ENCODE results near the gene CTDSPL. TPM values are rescaled to one million over a fixed set of nuclear protein-coding genes. Genes with fewer than 3 reads are reported as not detected.

CTDSPL gene
- total RNA-seq, 1 experiment from 2014 or later = 16.6 TPM

DNA sequence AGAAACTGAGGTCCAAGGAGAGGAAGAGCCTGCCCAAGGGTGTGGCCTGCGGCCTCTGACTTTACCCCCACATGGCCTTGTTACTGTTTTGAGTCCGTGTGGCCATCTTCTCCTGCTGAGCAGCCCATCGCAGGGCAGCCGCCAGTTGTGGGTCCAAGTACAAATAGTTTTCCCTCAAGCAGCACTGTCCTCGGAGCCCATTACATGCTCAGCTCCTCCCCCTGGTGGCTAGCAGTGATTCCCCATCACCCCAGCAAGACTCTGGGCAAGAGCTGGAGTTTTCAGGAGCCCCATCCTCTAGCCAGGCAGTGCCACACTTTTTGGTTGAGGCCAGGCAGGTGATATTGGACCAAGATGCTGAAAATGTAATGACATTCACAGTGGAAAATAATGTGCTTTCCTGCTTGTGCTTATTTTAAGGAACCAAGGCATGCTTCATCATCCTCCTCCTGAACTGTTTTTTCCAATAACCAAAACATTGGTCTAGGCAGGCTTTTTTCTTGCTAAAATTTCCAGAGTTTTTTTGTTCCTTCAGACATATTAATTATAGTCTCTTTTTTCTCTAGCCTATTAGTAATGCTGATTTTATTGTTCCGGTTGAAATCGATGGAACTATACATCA, 105.7 kb downstream of the CTDSPL start:
- BruUV-seq (replicated peaks) = no TSS peak
- H3K27me3 ChIP-seq (ENCODE audit: control insufficient read depth, insufficient read depth, low read length) = no peaks in the 10 kb centered on the region
- H3K36me3 ChIP-seq (ENCODE audit: control insufficient read depth, insufficient read depth, low read length) = no peaks in the 10 kb centered on the region
- CTCF ChIA-PET = interaction anchor here (0.7 to 3.1 kb wide), 2 partner anchors 78 to 112 kb away, joined by 3 to 13 read pairs; no protein-coding TSS in a partner anchor
- no peak overlapping the region for H3K27ac ChIP-seq (ENCODE audit: low read length)
- POLR2A ChIA-PET = no interaction called here
- H3K9me3 ChIP-seq (ENCODE audit: control insufficient read depth, insufficient read depth, low read depth, low read length) = no peaks in the 10 kb centered on the region
- in situ Hi-C loops (cut with HindIII; ENCODE audit: low pct_unique_long_range_greater_than_20kb, low sequenced_read_pairs) = no loop called here
- ATAC-seq (peak; percentile 96), DNase-seq (ENCODE audit: low read depth, low spot score) (peak; percentile 33)
- no peak overlapping the region for H3K4me3 ChIP-seq (ENCODE audit: low read depth in 2 of 2, low read length in 2 of 2)
- intact Hi-C loops (cut with micrococcal nuclease; ENCODE audit: unreplicated experiment) = loop anchor here (1.0 kb wide), 1 partner anchor 112 kb away; no protein-coding TSS in a partner anchor
- no peaks in the 10 kb centered on the region for H3K4me1 ChIP-seq (ENCODE audit: control insufficient read depth, insufficient read depth, low read length)
- TF ChIP-seq, protein P1, sequence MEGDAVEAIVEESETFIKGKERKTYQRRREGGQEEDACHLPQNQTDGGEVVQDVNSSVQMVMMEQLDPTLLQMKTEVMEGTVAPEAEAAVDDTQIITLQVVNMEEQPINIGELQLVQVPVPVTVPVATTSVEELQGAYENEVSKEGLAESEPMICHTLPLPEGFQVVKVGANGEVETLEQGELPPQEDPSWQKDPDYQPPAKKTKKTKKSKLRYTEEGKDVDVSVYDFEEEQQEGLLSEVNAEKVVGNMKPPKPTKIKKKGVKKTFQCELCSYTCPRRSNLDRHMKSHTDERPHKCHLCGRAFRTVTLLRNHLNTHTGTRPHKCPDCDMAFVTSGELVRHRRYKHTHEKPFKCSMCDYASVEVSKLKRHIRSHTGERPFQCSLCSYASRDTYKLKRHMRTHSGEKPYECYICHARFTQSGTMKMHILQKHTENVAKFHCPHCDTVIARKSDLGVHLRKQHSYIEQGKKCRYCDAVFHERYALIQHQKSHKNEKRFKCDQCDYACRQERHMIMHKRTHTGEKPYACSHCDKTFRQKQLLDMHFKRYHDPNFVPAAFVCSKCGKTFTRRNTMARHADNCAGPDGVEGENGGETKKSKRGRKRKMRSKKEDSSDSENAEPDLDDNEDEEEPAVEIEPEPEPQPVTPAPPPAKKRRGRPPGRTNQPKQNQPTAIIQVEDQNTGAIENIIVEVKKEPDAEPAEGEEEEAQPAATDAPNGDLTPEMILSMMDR (IDR thresholded peaks at IDR 0.05) = peak; percentile 80
- no peak for TF ChIP-seq POLR2AphosphoS5 (IDR thresholded peaks at IDR 0.05; ENCODE audit: low read depth, low read length)
- TF ChIP-seq TCF7L2 (IDR thresholded peaks at IDR 0.05; ENCODE audit: low read depth, low read length) = no peak
- TF ChIP-seq, protein P2, sequence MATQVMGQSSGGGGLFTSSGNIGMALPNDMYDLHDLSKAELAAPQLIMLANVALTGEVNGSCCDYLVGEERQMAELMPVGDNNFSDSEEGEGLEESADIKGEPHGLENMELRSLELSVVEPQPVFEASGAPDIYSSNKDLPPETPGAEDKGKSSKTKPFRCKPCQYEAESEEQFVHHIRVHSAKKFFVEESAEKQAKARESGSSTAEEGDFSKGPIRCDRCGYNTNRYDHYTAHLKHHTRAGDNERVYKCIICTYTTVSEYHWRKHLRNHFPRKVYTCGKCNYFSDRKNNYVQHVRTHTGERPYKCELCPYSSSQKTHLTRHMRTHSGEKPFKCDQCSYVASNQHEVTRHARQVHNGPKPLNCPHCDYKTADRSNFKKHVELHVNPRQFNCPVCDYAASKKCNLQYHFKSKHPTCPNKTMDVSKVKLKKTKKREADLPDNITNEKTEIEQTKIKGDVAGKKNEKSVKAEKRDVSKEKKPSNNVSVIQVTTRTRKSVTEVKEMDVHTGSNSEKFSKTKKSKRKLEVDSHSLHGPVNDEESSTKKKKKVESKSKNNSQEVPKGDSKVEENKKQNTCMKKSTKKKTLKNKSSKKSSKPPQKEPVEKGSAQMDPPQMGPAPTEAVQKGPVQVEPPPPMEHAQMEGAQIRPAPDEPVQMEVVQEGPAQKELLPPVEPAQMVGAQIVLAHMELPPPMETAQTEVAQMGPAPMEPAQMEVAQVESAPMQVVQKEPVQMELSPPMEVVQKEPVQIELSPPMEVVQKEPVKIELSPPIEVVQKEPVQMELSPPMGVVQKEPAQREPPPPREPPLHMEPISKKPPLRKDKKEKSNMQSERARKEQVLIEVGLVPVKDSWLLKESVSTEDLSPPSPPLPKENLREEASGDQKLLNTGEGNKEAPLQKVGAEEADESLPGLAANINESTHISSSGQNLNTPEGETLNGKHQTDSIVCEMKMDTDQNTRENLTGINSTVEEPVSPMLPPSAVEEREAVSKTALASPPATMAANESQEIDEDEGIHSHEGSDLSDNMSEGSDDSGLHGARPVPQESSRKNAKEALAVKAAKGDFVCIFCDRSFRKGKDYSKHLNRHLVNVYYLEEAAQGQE (IDR thresholded peaks at IDR 0.05; ENCODE audit: insufficient read depth in 1 of 2, low read depth in 2 of 2, low read length in 1 of 2) = no peak
- TF ChIP-seq SIN3A (IDR thresholded peaks at IDR 0.05; ENCODE audit: borderline replicate concordance, insufficient read depth, low read depth, low read length) = no peak

DNA sequence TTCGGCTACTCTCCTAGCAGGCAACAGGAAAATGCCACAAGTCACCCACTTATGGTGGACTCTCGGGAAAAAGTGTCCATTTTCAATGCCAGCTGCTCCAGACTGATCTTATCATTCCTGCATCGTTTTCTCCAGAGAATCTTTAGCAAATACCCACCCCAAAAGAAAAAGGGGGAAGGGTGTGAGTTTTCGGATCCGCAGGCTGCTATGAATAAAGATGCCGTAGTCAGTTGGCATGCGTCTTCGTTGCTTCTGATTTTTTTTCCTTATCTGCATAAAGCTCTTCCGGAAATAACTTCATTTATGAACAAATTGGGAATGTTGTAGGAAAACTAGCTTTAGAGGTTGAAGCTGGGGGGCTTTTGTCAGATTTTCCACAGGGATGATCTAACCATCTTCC, 106.5 kb downstream of the CTDSPL start:
- no peaks in the 10 kb centered on the region for H3K27me3 ChIP-seq (ENCODE audit: control insufficient read depth, insufficient read depth, low read length)
- ChIA-PET POLR2A (no interaction called here), CTCF (interaction anchor here (0.7 to 3.1 kb wide), 2 partner anchors 79 to 112 kb away, joined by 3 to 13 read pairs; no protein-coding TSS in a partner anchor)
- no peak overlapping the region for H3K4me3 ChIP-seq (ENCODE audit: low read depth in 2 of 2, low read length in 2 of 2)
- no peak for TF ChIP-seq POLR2AphosphoS5 (IDR thresholded peaks at IDR 0.05; ENCODE audit: low read depth, low read length)
- TF ChIP-seq, protein P2 (IDR thresholded peaks at IDR 0.05; ENCODE audit: insufficient read depth in 1 of 2, low read depth in 2 of 2, low read length in 1 of 2) = no peak
- TF ChIP-seq, protein P1 (IDR thresholded peaks at IDR 0.05) = no peak
- no peak for TF ChIP-seq SIN3A (IDR thresholded peaks at IDR 0.05; ENCODE audit: borderline replicate concordance, insufficient read depth, low read depth, low read length)
- TF ChIP-seq TCF7L2 (IDR thresholded peaks at IDR 0.05; ENCODE audit: low read depth, low read length) = no peak
- intact Hi-C loops (cut with micrococcal nuclease; ENCODE audit: unreplicated experiment) = no loop called here
- H3K9me3 ChIP-seq (ENCODE audit: control insufficient read depth, insufficient read depth, low read depth, low read length) = no peaks in the 10 kb centered on the region
- no peak overlapping the region for H3K27ac ChIP-seq (ENCODE audit: low read length)
- DNase-seq (ENCODE audit: low read depth, low spot score) (no peak), ATAC-seq (no peak)
- in situ Hi-C loops (cut with HindIII; ENCODE audit: low pct_unique_long_range_greater_than_20kb, low sequenced_read_pairs) = no loop called here
- BruUV-seq (replicated peaks) = no TSS peak
- no peaks in the 10 kb centered on the region for H3K4me1 ChIP-seq (ENCODE audit: control insufficient read depth, insufficient read depth, low read length)
- H3K36me3 ChIP-seq (ENCODE audit: control insufficient read depth, insufficient read depth, low read length) = no peaks in the 10 kb centered on the region
